ENCODE data around the gene ARSG. TPM values are rescaled to one million over a fixed set of nuclear protein-coding genes. Genes with fewer than 3 reads are reported as not detected.

The ARSG gene
- total and polyA plus RNA-seq, 2 of the 8 experiments (the other 6 are each of a cell fraction or from before 2014, with no cell fraction given), result 3.3 to 4.0 TPM

- TF ChIP-seq BACH1 (IDR thresholded peaks at IDR 0.05; ENCODE audit: low read length) (no peak), ZNF274 (IDR thresholded peaks at IDR 0.05; ENCODE audit: borderline replicate concordance, extremely low read depth, low read length) (no peak), BCL11A (IDR thresholded peaks at IDR 0.05; ENCODE audit: low read depth in 2 of 2, low read length in 2 of 2) (no peak)
These were observed 55.2 kb downstream of the ARSG start (continued) for GRCh38 chr17:68346448-68346847.

All from H1 (cell line).